Upper lobe of right lung (tissue), 1 donor: ENCODE data around the gene GPR107. TPM values are rescaled to one million over a fixed set of nuclear protein-coding genes. Genes with fewer than 3 reads are reported as not detected.
A peak's percentile ranks its signal among the peaks of the same experiment; 100 is the strongest.

ENCODE experiments used
- ATAC-seq: fragments of 200-7000 bp; cut with Tn5 transposase; one replicate; pipeline ENCODE4 v1.9.1; 2020; ENCODE audit warnings: mild to moderate bottlenecking, moderate library complexity
- DNase-seq: peaks from one replicate; pipeline ENCODE4 v3.0.0-alpha.2; 2020
- H3K27ac ChIP-seq: fragments of 200-600 bp; one replicate; pipeline ENCODE4 v1.8.0; 2022
- H3K27me3 ChIP-seq: fragments of 200-600 bp; one replicate; pipeline ENCODE4 v1.8.0; 2022; ENCODE audit warnings: mild to moderate bottlenecking
- H3K36me3 ChIP-seq: fragments of 200-600 bp; one replicate; pipeline ENCODE4 v1.8.0; 2022
- H3K4me1 ChIP-seq: fragments of 200-600 bp; one replicate; pipeline ENCODE4 v1.8.0; 2022
- H3K4me3 ChIP-seq: fragments of 200-600 bp; one replicate; pipeline ENCODE4 v1.8.0; 2022; ENCODE audit warnings: mild to moderate bottlenecking
- H3K9me3 ChIP-seq: fragments of 200-600 bp; one replicate; pipeline ENCODE4 v1.8.0; 2022
- intact Hi-C: fragments of 100-400 bp; cut with DNase I; formaldehyde crosslinking; loops from one replicate; pipeline ENCODE4 v1.11.0; 2022
- total RNA-seq: library from RNA; stranded (reverse); fragmentation: NEBNext Ultra II Directional; extraction: Animal tissue kit (Norgen Biotek cat#: 25700); gene quantifications from one replicate; pipeline ENCODE4 v1.2.1, GENCODE V29; 2021
- TF ChIP-seq, protein P1 (sequence below): fragments of 200-600 bp; IDR thresholded peaks from one replicate; pipeline ENCODE4 v1.8.0; 2022; ENCODE audit warnings: antibody characterized with exemption
- donor health status: DM: no; HTN: yes; CAD: no; lungs with severe emphysema.

GPR107 gene
- total RNA-seq, 1 donor from 2014 or later, result 39.3 TPM

DNA sequence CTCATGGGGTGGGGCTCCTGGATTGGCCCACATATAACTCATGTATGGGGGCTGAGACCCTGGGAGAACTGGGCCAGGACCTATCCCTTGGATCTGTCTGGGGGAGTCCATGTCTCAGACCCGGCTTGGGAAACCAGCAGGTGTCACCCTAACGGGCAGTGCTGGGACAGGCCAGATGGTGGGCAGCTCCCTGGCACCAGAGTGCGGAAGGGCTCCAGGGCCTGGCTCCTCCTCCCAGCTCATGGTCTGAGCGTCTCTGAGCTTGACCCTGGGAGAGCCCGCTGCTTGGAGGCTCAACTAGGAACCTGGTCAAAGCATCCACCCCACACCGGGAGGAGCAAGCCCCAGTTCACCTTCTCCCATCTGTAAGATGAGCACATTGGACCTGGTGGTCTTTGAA is 103.0 kb downstream of the GPR107 start:
- Histone ChIP-seq H3K9me3 (no peaks in the 10 kb centered on the region), H3K36me3 (no peaks in the 10 kb centered on the region), H3K4me3 (no peak overlapping the region), H3K4me1 (no peaks in the 10 kb centered on the region), H3K27ac (no peak overlapping the region), H3K27me3 (no peaks in the 10 kb centered on the region)
- TF ChIP-seq, protein P1, sequence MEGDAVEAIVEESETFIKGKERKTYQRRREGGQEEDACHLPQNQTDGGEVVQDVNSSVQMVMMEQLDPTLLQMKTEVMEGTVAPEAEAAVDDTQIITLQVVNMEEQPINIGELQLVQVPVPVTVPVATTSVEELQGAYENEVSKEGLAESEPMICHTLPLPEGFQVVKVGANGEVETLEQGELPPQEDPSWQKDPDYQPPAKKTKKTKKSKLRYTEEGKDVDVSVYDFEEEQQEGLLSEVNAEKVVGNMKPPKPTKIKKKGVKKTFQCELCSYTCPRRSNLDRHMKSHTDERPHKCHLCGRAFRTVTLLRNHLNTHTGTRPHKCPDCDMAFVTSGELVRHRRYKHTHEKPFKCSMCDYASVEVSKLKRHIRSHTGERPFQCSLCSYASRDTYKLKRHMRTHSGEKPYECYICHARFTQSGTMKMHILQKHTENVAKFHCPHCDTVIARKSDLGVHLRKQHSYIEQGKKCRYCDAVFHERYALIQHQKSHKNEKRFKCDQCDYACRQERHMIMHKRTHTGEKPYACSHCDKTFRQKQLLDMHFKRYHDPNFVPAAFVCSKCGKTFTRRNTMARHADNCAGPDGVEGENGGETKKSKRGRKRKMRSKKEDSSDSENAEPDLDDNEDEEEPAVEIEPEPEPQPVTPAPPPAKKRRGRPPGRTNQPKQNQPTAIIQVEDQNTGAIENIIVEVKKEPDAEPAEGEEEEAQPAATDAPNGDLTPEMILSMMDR, result no peak
- DNase-seq, result no peak
- peak; percentile 54 for ATAC-seq
- intact Hi-C loops, result no loop called here

DNA sequence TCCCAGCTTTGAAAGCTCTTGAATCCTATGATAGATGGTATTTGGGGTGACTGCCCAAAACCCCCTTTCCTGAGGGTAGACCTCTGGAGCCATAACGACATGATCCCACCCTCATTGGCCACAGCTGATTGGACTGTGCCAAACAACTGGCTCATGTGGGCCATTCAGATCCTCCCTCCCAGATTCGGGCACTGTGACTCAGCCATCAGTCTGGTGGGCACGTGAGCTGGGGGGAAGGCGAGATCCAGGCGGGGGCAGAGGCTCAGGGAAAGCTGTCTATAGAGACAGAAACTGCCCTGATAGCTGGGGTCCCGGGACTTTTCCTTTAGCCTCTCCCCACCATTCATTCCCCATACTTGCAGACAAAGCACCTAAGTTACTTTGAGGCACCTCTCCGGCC is 103.4 kb downstream of the GPR107 start:
- intact Hi-C loops, result no loop called here
- TF ChIP-seq, protein P1, result no peak
- no peak overlapping the region for H3K27ac ChIP-seq
- no peaks in the 10 kb centered on the region for H3K27me3 ChIP-seq
- no peak overlapping the region for H3K4me3 ChIP-seq
- DNase-seq (no peak), ATAC-seq (no peak)
- no peaks in the 10 kb centered on the region for H3K4me1 ChIP-seq
- H3K36me3 ChIP-seq, result no peaks in the 10 kb centered on the region
- H3K9me3 ChIP-seq, result no peaks in the 10 kb centered on the region

GRCh38 chr9:130158001-130158400 is 104.3 kb downstream of the GPR107 start:
- DNase-seq, result no peak
- no peaks in the 10 kb centered on the region for H3K36me3 ChIP-seq
- intact Hi-C loops, result no loop called here

DNA sequence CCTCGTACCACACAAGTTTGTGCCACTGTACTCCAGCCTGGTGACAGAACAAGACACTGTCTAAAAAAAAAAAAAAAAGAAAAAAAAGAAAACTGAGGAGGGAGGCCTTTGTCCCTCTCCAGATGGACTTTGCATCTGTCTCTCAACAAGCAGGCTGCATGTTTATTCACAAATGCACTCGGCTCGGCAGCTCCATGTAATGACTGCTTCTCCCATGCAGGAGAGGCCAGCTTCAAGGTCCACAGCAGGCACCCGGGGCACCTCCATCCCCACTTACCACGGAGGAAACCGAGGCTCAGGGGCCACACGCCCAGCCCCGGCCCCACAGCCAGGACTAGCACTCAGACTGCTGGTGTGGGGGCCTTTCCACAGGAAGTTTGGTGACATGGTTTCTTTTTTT is 105.4 kb downstream of the GPR107 start:
- no peak overlapping the region for H3K27ac ChIP-seq
- DNase-seq (no peak), ATAC-seq (no peak)
- intact Hi-C loops, result no loop called here
- no peaks in the 10 kb centered on the region for H3K4me1 ChIP-seq
- H3K36me3 ChIP-seq, result no peaks in the 10 kb centered on the region
- no peaks in the 10 kb centered on the region for H3K9me3 ChIP-seq
- TF ChIP-seq, protein P1, result no peak
- H3K4me3 ChIP-seq, result no peak overlapping the region
- H3K27me3 ChIP-seq, result no peaks in the 10 kb centered on the region

More at GRCh38 chr9:130158001-130158400, 104.3 kb downstream of the GPR107 start:
- no peak for ATAC-seq
- TF ChIP-seq, protein P1, result no peak
- no peaks in the 10 kb centered on the region for H3K27me3 ChIP-seq
- H3K4me3 ChIP-seq, result no peak overlapping the region
- no peaks in the 10 kb centered on the region for H3K9me3 ChIP-seq
- H3K4me1 ChIP-seq, result no peaks in the 10 kb centered on the region
- H3K27ac ChIP-seq, result no peak overlapping the region

DNA sequence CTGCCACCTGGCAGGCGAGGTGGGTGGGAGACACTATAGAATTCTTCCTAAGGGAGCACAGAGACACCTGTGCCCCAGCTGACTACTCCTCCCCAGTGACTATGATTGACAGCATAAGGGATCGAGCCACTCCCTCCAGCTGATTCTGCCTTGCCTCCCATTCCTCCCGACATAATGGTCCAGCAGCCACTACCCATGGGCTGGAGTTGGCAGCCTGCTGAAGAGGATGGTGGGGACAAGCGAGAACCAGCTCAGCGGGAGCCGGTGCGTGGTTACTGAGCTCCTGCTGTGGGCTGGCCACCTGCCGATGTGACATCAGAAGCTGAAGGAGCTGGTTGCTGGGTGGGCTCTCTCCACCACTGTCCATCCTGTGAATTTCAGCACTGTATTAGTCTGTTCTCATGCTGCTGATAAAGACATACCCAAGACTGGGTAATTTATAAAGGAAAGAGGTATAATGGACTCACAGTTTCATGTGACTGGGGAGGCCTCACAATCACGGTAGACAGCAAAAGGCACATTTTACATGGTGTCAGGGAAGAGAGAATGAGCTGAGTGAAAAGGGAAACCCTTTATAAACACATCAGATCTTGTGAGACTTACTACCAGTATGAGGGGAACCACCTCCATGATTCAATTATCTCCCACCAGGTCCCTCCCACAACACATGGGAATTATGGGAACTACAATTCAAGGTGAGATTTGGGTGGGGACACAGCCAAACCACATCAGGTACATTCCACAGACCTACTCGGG is 106.4 kb downstream of the GPR107 start:
- H3K27me3 ChIP-seq, result no peaks in the 10 kb centered on the region
- intact Hi-C loops, result no loop called here
- H3K9me3 ChIP-seq, result no peaks in the 10 kb centered on the region
- TF ChIP-seq, protein P1, result no peak
- ATAC-seq (no peak), DNase-seq (no peak)
- H3K36me3 ChIP-seq, result no peaks in the 10 kb centered on the region
- no peak overlapping the region for H3K4me3 ChIP-seq
- no peak overlapping the region for H3K27ac ChIP-seq
- no peaks in the 10 kb centered on the region for H3K4me1 ChIP-seq
